Body of pancreas (tissue), 4 donors: Measurements from ENCODE around the gene UBXN10. TPM values are rescaled to one million over a fixed set of nuclear protein-coding genes. Genes with fewer than 3 reads are reported as not detected.
"Not testable (repeated sequence)": the region's sequence is repeated elsewhere in the genome, so short reads cannot be mapped to it uniquely, and the experiment has no call there.

ENCODE experiments used
- ATAC-seq: fragments of 150-250 bp; one replicate; pipeline ENCODE4 v1.9.1; 2016
- DNase-seq, 4 donors: peaks; one replicate each; pipeline ENCODE4 v3.0.0-alpha.2; 2019
- H3K27ac ChIP-seq, 4 donors: fragments of 200-600 bp; sonication (generic); 1 replicate in 3 of 4; 2 replicates in 1 of 4; pipeline versions ENCODE4 v1.5.1 to v1.6.1; 2016 to 2019; ENCODE audit warnings: mild to moderate bottlenecking in 1 of 4, mixed read lengths in 1 of 4, moderate library complexity in 1 of 4
- H3K27me3 ChIP-seq, 2 donors: fragments of 200-600 bp; sonication (generic); one replicate each; pipeline ENCODE4 v1.6.0; 2016; ENCODE audit warnings: mild to moderate bottlenecking in 1 of 2
- H3K36me3 ChIP-seq, 2 donors: fragments of 200-600 bp; sonication (generic); replicated peaks in 1 of 2; 2 replicates each; pipeline ENCODE4 v1.5.1; 2016; ENCODE audit warnings: low read depth in 2 of 2; ENCODE audit not compliant: insufficient read depth in 1 of 2
- H3K4me1 ChIP-seq: fragments of 200-600 bp; sonication (generic); one replicate; pipeline ENCODE4 v1.6.0; 2016
- H3K4me3 ChIP-seq, 2 donors: fragments of 200-600 bp; sonication (generic); 1 replicate in 1 of 2; 2 replicates in 1 of 2; pipeline ENCODE4 v1.5.1; 2016 to 2019
- H3K9me3 ChIP-seq, 3 donors: fragments of 200-600 bp; sonication (generic); 1 replicate in 2 of 3; 2 replicates in 1 of 3; pipeline ENCODE4 v1.5.1; 2016
- CTCF ChIP-seq, 7 experiments: fragments of 450-650 bp in 4 of 7; fragments of 200-600 bp in 3 of 7; sonication (generic) in 3 of 7; IDR thresholded peaks; one replicate each; pipeline ENCODE4 v1.5.1; 2016 to 2019; ENCODE audit warnings: antibody characterized with exemption in 7 of 7
- POLR2A ChIP-seq, 3 donors: fragments of 450-650 bp; IDR thresholded peaks; one replicate each; pipeline ENCODE4 v1.6.1; 2016; ENCODE audit warnings: antibody characterized with exemption in 3 of 3, mild to moderate bottlenecking in 2 of 3
- WGBS, 2 donors: methylation state at CpG; one replicate each; pipeline ENCODE4 v1.1.5; 2017; 5-methylcytosine and 5-hydroxymethylcytosine counted together
- intact Hi-C: fragments of 100-400 bp; cut with DNase I; formaldehyde crosslinking; loops from one replicate; pipeline ENCODE4 v1.15.1; 2023
- total RNA-seq, 2 donors: library from RNA; depleted of rRNA; stranded (reverse); fragments of >200 nt; gene quantifications; one replicate each; pipeline ENCODE4 v1.1.0, GENCODE V29; 2016

UBXN10 gene
- total RNA-seq, 2 donors from 2014 or later, result under 0.01 to 1.0 TPM

- Histone ChIP-seq H3K4me3 (no peak overlapping the region), H3K9me3 (no peaks in the 10 kb centered on the region), H3K27ac (no peak overlapping the region), H3K36me3 (no peaks in the 10 kb centered on the region), H3K27me3 (no peaks in the 10 kb centered on the region), H3K4me1 (no peaks in the 10 kb centered on the region)
- intact Hi-C loops, result no loop called here
- no peak for TF ChIP-seq POLR2A (IDR thresholded peaks at IDR 0.05)
- no peak for TF ChIP-seq CTCF (IDR thresholded peaks at IDR 0.05)
- WGBS, 2 donors, result 33 to 69% methylated on average over 3 of the region's 3 CpGs
- ATAC-seq (no peak), DNase-seq (no peak)
Observed at GRCh38 chr1:20224546-20224945, 38.6 kb downstream of the UBXN10 start.

- DNase-seq (no peak), ATAC-seq (no peak)
- Histone ChIP-seq H3K4me1 (no peaks in the 10 kb centered on the region), H3K27me3 (no peaks in the 10 kb centered on the region), H3K36me3 (no peaks in the 10 kb centered on the region), H3K9me3 (no peaks in the 10 kb centered on the region), H3K4me3 (no peak overlapping the region), H3K27ac (no peak overlapping the region)
- intact Hi-C loops, result no loop called here
- TF ChIP-seq CTCF (IDR thresholded peaks at IDR 0.05) (no peak), POLR2A (IDR thresholded peaks at IDR 0.05) (no peak)
- WGBS, 2 donors, result 39 to 49% methylated on average over 4 of the region's 4 CpGs
Observed at GRCh38 chr1:20227704-20228103, 41.8 kb downstream of the UBXN10 start.

- H3K27me3 ChIP-seq, result no peaks in the 10 kb centered on the region
- WGBS, 2 donors, result 64 to 74% methylated on average over 11 of the region's 11 CpGs
- no peaks in the 10 kb centered on the region for H3K36me3 ChIP-seq
- no peaks in the 10 kb centered on the region for H3K4me1 ChIP-seq
- TF ChIP-seq POLR2A (IDR thresholded peaks at IDR 0.05) (no peak), CTCF (IDR thresholded peaks at IDR 0.05) (no peak)
- H3K4me3 ChIP-seq, result no peak overlapping the region
- no peaks in the 10 kb centered on the region for H3K9me3 ChIP-seq
- no peak overlapping the region for H3K27ac ChIP-seq
- ATAC-seq, result no peak
- intact Hi-C loops, result no loop called here
- no peak for DNase-seq
Observed at GRCh38 chr1:20228314-20228825, 42.5 kb downstream of the UBXN10 start.

GRCh38 chr1:20229171-20229570 is 43.3 kb downstream of the UBXN10 start:
- Histone ChIP-seq H3K4me3 (no peak overlapping the region), H3K27me3 (no peaks in the 10 kb centered on the region), H3K27ac (no peak overlapping the region), H3K36me3 (no peaks in the 10 kb centered on the region), H3K4me1 (no peaks in the 10 kb centered on the region), H3K9me3 (no peaks in the 10 kb centered on the region)
- TF ChIP-seq POLR2A (IDR thresholded peaks at IDR 0.05), result no peak
- no peak for TF ChIP-seq CTCF (IDR thresholded peaks at IDR 0.05)
- ATAC-seq (no peak), DNase-seq (no peak)
- 35 to 51% methylated on average over 2 of the region's 2 CpGs for WGBS, 2 donors
- intact Hi-C loops, result no loop called here

GRCh38 chr1:20232564-20232963 is 46.7 kb downstream of the UBXN10 start:
- H3K27ac ChIP-seq, DNase-seq, H3K9me3 ChIP-seq, ATAC-seq, intact Hi-C loops, H3K27me3 ChIP-seq, H3K4me3 ChIP-seq, H3K4me1 ChIP-seq, H3K36me3 ChIP-seq: not testable (repeated sequence)
- 16 to 24% methylated on average over 7 of the region's 7 CpGs for WGBS, 2 donors
